GM10266 (cell line): ENCODE results near the gene SPPL2C.

Experiments used
- DNase-seq: peaks from one replicate; pipeline ENCODE4 v3.0.0; 2012; ENCODE audit errors: extremely low spot score
- TF ChIP-seq, protein P1 (sequence below): IDR thresholded peaks from 2 replicates; pipeline ENCODE4 v1.5.1; 2012; ENCODE audit warnings: mild to moderate bottlenecking, low read depth; ENCODE audit not compliant: control insufficient read depth, insufficient read depth; ENCODE audit errors: missing control alignments

Gene SPPL2C

DNA sequence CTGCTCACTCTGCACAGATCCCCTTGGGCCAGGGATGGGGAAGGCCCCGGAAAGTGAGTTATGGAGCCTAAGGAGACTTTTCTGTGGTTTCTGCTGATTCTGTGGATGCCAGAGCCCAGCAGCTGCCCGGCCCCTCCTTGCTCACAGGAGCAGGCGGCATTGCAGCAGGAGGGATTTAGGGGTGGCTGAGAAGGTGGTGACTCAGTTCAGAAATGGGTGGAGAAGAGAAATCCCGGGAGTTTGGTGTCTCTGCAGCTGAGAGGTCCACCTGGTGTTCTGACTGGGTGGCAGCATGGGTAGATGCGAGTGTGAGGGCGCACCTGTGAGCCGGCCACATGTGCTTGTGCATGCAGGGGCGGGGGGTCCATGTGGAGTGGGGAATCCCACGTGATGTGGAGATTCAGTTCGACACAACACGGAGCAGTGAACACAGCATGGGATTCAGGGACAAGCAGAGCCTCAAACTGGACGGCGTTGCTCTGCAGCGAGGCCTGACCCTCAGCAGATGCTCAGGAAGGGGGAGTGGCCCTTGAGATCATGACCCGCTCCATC lies 16.0 kb upstream of the SPPL2C start:
- no peak for DNase-seq
- TF ChIP-seq, protein P1, sequence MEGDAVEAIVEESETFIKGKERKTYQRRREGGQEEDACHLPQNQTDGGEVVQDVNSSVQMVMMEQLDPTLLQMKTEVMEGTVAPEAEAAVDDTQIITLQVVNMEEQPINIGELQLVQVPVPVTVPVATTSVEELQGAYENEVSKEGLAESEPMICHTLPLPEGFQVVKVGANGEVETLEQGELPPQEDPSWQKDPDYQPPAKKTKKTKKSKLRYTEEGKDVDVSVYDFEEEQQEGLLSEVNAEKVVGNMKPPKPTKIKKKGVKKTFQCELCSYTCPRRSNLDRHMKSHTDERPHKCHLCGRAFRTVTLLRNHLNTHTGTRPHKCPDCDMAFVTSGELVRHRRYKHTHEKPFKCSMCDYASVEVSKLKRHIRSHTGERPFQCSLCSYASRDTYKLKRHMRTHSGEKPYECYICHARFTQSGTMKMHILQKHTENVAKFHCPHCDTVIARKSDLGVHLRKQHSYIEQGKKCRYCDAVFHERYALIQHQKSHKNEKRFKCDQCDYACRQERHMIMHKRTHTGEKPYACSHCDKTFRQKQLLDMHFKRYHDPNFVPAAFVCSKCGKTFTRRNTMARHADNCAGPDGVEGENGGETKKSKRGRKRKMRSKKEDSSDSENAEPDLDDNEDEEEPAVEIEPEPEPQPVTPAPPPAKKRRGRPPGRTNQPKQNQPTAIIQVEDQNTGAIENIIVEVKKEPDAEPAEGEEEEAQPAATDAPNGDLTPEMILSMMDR, result no peak

DNA sequence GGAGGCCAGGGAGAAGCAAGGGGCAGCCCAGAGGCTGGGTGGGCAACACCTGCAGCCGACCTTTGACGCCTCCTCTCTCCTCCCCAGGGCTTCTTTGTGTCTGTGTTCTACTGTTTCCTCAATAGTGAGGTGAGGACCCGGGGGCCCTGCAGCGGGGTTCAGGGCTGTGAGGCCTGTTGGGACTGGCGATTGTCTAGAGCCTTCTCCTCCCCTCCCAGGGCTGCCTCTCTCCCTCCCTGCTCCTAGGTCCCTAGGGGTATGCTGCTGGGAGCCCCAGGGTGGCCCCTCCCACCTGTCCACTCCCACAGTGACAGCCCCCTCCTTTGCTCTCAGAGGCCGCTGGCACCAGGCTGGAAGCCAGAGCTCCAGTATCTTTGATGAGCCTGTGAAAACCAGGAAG lies 10.8 kb upstream of the SPPL2C start:
- no peak for DNase-seq
- TF ChIP-seq, protein P1, result no peak

DNA sequence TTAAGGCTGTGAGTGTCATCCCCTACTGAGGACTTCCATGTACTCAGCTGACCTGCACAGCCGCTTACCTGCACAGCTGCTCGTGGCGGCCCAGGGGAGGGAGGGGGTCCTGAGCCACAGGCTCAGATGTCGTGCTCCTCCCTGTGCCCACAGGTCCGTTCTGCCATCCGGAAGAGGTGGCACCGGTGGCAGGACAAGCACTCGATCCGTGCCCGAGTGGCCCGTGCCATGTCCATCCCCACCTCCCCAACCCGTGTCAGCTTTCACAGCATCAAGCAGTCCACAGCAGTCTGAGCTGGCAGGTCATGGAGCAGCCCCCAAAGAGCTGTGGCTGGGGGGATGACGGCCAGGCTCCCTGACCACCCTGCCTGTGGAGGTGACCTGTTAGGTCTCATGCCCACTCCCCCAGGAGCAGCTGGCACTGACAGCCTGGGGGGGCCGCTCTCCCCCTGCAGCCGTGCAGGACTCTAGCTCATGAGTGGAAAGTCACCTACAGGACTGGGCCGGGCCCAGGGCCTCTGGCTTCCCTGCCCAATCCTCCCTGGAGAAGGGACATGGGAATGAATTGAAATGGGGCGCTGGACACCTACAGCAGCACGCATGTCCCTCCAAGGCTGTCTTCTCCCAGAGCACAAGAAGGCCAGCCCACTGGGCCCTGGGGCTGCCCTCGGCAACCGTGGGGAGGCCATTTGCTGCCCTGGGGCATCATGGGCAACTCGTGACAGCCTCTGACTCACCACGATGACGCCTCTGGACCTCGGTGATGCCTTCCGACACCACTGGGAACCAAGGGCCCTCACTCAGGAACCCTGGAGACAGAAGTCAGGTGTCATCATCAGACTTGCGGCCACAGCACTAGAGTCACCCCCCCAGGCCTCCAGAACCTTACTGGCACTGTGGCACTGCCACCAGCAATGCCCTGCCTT lies 9.9 kb upstream of the SPPL2C start:
- TF ChIP-seq, protein P1, result no peak
- DNase-seq, result no peak

DNA sequence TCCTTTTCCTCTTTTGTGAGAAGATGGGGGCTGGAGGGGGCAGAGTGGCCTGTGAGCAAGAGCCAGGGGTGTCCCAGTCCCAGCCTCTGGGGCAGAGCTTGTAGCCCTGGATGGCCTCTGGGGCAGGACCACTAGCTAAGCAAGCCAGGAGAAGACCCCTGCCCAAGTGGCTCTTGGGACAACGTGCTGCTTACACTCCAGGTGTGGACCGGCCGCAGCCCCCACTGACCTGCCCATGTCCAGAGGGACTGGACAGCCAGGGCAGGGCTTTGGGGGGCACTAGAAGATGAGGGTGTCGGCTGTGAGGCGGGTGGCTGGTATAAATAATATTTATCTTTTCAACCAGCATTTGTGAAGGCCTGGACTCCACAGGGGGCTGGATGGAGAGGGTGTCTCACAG lies 9.2 kb upstream of the SPPL2C start:
- TF ChIP-seq, protein P1, result no peak
- no peak for DNase-seq

DNA sequence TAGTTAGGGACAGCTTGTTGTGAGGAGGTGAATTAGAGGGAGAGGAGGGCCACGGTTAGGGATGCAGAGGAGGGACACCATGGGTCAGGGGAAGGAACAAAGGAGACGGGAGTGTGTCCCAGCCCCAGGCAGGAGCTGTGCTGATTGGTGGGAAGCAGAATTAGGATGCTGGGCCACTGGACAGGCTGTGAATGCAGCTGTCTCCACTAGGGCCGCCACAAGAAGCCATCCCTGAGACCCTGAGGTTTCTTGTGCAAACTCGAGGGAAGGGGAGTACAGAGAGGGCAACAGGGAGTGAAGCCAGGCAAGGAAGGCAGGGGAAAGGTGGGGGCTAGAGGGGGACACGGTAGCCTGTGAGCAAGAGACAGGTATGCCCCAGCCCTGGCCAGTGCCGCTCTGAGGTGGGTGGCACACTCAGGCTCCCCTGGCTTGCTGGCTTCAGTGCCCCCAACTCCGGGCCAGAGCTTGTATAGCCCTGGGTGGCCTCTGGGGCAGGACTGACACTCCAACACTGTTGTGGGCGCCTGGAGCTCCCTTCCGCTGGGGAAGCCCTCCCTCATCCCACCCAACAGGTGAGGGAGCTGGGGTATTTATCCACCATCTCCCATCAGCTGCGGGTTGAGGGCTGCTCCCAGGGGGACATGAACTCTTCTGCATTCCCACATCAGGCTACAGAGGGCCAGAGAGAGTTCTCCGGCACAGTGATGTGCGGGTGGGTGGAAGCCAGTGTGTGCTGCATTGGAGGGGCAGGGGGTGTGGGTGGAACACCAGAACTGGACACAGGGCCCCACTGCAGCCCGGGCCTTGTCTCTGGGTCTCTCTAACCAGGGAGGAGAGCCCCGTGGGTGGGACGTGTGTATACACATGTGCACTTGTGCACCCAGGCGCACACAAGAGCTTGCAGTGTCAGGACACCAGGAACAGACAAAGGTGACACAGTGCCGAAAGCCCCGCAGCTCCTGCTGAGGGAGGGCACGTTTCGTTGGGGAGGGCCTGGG lies 8.3 kb upstream of the SPPL2C start:
- TF ChIP-seq, protein P1, result no peak
- no peak for DNase-seq

DNA sequence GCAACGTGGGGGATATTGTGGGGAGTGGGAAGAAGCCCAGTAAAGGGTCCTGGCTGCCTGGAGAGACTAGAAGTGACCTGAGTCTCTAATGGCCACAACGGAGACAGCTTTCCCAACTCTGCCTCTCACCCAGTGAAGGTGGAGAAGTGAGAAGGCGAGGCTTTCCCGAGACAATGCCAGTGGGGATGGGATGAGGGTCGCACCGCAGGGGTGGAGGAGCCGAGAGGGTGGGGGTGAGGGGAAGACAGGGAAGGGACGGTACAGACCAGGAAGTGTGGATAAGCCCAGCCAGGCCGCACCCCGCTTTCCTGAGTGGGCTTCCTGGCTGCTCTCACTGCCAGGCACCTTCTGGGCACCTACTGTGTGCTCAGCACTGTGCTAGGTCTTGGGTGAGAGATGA lies 7.5 kb upstream of the SPPL2C start:
- TF ChIP-seq, protein P1, result no peak
- DNase-seq, result no peak
